Loucy (cell line): Measurements from ENCODE around the gene LTBP2.

ENCODE experiments used
- H2AFZ ChIP-seq: fragments of 200-600 bp; sonication (generic); 2 replicates; pipeline ENCODE4 v1.6.0; 2016; ENCODE audit warnings: antibody characterized with exemption, mild to moderate bottlenecking, low read length, moderate library complexity
- H3F3A ChIP-seq: fragments of 200-600 bp; 2 replicates; pipeline ENCODE4 v1.6.0; 2016; ENCODE audit warnings: antibody characterized with exemption, low read depth, mild to moderate bottlenecking
- H3K27me3 ChIP-seq: fragments of 200-600 bp; sonication (generic); 2 replicates; pipeline ENCODE4 v1.6.1; 2014; ENCODE audit warnings: low read length, mild to moderate bottlenecking; ENCODE audit not compliant: insufficient read depth, poor library complexity, severe bottlenecking
- H3K36me3 ChIP-seq: fragments of 200-600 bp; sonication (generic); 2 replicates; pipeline ENCODE4 v1.6.1; 2016; ENCODE audit warnings: low read length; ENCODE audit not compliant: insufficient read depth
- H3K4me1 ChIP-seq: fragments of 200-600 bp; sonication (generic); 2 replicates; pipeline ENCODE4 v1.5.1; 2014; ENCODE audit warnings: low read length, mild to moderate bottlenecking; ENCODE audit not compliant: insufficient read depth, poor library complexity, severe bottlenecking
- H3K4me2 ChIP-seq: fragments of 200-600 bp; sonication (generic); 2 replicates; pipeline ENCODE4 v1.6.0; 2014; ENCODE audit warnings: antibody characterized with exemption, low read length, low read depth, mild to moderate bottlenecking; ENCODE audit not compliant: poor library complexity, severe bottlenecking
- H3K4me3 ChIP-seq: fragments of 200-600 bp; sonication (generic); 2 replicates; pipeline ENCODE4 v1.5.1; 2014; ENCODE audit warnings: low read length, mild to moderate bottlenecking, mixed read lengths; ENCODE audit not compliant: poor library complexity, severe bottlenecking
- H3K79me2 ChIP-seq: fragments of 200-600 bp; sonication (generic); 2 replicates; pipeline ENCODE4 v1.6.1; 2014; ENCODE audit warnings: low read length; ENCODE audit not compliant: insufficient read depth
- H3K9ac ChIP-seq: fragments of 200-600 bp; sonication (generic); 2 replicates; pipeline ENCODE4 v1.6.0; 2014; ENCODE audit warnings: mild to moderate bottlenecking, low read depth, low read length, moderate library complexity; ENCODE audit not compliant: poor library complexity, severe bottlenecking
- H3K9me2 ChIP-seq: fragments of 200-600 bp; sonication (generic); replicated peaks from 2 replicates; pipeline ENCODE4 v1.6.1; 2016; ENCODE audit warnings: low read depth, low read length, mixed read lengths
- H3K9me3 ChIP-seq: fragments of 200-600 bp; sonication (generic); 2 replicates; pipeline ENCODE4 v1.6.1; 2014; ENCODE audit warnings: mild to moderate bottlenecking, antibody characterized with exemption, low read length, low read depth; ENCODE audit not compliant: insufficient read depth
- H4K20me1 ChIP-seq: fragments of 200-600 bp; sonication (generic); 2 replicates; pipeline ENCODE4 v1.6.0; 2014; ENCODE audit warnings: antibody characterized with exemption, low read length, mild to moderate bottlenecking; ENCODE audit not compliant: insufficient read depth, poor library complexity, severe bottlenecking
- CTCF ChIP-seq: fragments of 200-600 bp; sonication (generic); conservative IDR thresholded peaks from 2 replicates; pipeline ENCODE4 v1.5.1; 2014; ENCODE audit warnings: mild to moderate bottlenecking, antibody characterized with exemption, low read length
- EZH2phosphoT487 ChIP-seq: fragments of 200-600 bp; IDR thresholded peaks from 2 replicates; pipeline ENCODE4 v1.6.1; 2018; ENCODE audit warnings: antibody characterized with exemption, mild to moderate bottlenecking, moderate library complexity, borderline replicate concordance

Gene LTBP2

GRCh38 chr14:74528406-74528805, 83.6 kb downstream of the LTBP2 start:
- H3K9ac ChIP-seq: no peak overlapping the region
- no peak overlapping the region for H3K4me2 ChIP-seq
- no peak overlapping the region for H3K4me3 ChIP-seq
- H3K27me3 ChIP-seq: no peaks in the 10 kb centered on the region
- no peaks in the 10 kb centered on the region for H3K79me2 ChIP-seq
- TF ChIP-seq CTCF: no peak
- no peak for TF ChIP-seq EZH2phosphoT487
- no peaks in the 10 kb centered on the region for H3K36me3 ChIP-seq
- H3K4me1 ChIP-seq: no peaks in the 10 kb centered on the region
- no peaks in the 10 kb centered on the region for H4K20me1 ChIP-seq
- H3K9me2 ChIP-seq: no peaks in the 10 kb centered on the region
- no peaks in the 10 kb centered on the region for H3K9me3 ChIP-seq
- no peaks in the 10 kb centered on the region for H3F3A ChIP-seq
- H2AFZ ChIP-seq: no peak overlapping the region

GRCh38 chr14:74527736-74528280, 84.2 kb downstream of the LTBP2 start:
- H3K27me3 ChIP-seq: no peaks in the 10 kb centered on the region
- no peak overlapping the region for H3K9ac ChIP-seq
- H3K79me2 ChIP-seq: no peaks in the 10 kb centered on the region
- no peak overlapping the region for H2AFZ ChIP-seq
- no peaks in the 10 kb centered on the region for H3K9me2 ChIP-seq
- no peaks in the 10 kb centered on the region for H3K36me3 ChIP-seq
- no peaks in the 10 kb centered on the region for H3K9me3 ChIP-seq
- TF ChIP-seq CTCF (no peak), EZH2phosphoT487 (no peak)
- no peaks in the 10 kb centered on the region for H3F3A ChIP-seq
- no peaks in the 10 kb centered on the region for H4K20me1 ChIP-seq
- H3K4me1 ChIP-seq: no peaks in the 10 kb centered on the region
- no peak overlapping the region for H3K4me3 ChIP-seq
- no peak overlapping the region for H3K4me2 ChIP-seq

- no peaks in the 10 kb centered on the region for H3F3A ChIP-seq
- H3K36me3 ChIP-seq: no peaks in the 10 kb centered on the region
- no peak overlapping the region for H3K4me3 ChIP-seq
- H3K4me2 ChIP-seq: no peak overlapping the region
- no peaks in the 10 kb centered on the region for H3K4me1 ChIP-seq
- H4K20me1 ChIP-seq: no peaks in the 10 kb centered on the region
- H3K9ac ChIP-seq: no peak overlapping the region
- no peak for TF ChIP-seq EZH2phosphoT487
- no peak for TF ChIP-seq CTCF
- H3K9me2 ChIP-seq: no peaks in the 10 kb centered on the region
- no peaks in the 10 kb centered on the region for H3K79me2 ChIP-seq
- H2AFZ ChIP-seq: no peak overlapping the region
- H3K9me3 ChIP-seq: no peaks in the 10 kb centered on the region
- no peaks in the 10 kb centered on the region for H3K27me3 ChIP-seq
Observed at GRCh38 chr14:74526854-74527585, 85.0 kb downstream of the LTBP2 start.
